Forelimb muscle (tissue), 1 donor: ENCODE data around the gene COL27A1. TPM values are rescaled to one million over a fixed set of nuclear protein-coding genes. Genes with fewer than 3 reads are reported as not detected.

Experiments
- DNase-seq: peaks from one replicate; pipeline ENCODE4 v3.0.0-alpha.2; 2013; ENCODE audit warnings: low read depth
- polyA plus RNA-seq: library from polyadenylated mRNA; unstranded; fragments of 120-200 nt; gene quantifications from one replicate; pipeline ENCODE4 v1.2.1, GENCODE V29; 2013; ENCODE audit not compliant: insufficient read length

Gene COL27A1
- 35.4 TPM for polyA plus RNA-seq

- DNase-seq, result no peak
These were observed at the start of gene COL27A1 for GRCh38 chr9:114155263-114155994. TSS of gene COL27A1 (plus strand) at chr9:114155537. CDS start at chr9:114155951, 414 bp downstream.

GRCh38 chr9:114107286-114108001 lies 47.9 kb upstream of the COL27A1 start:
- DNase-seq, result no peak

- no peak for DNase-seq
These were observed 47.1 kb upstream of the COL27A1 start for GRCh38 chr9:114108016-114108833.

- DNase-seq, result no peak
These were observed 46.2 kb upstream of the COL27A1 start for GRCh38 chr9:114109124-114109523.

GRCh38 chr9:114110180-114110579 lies 45.2 kb upstream of the COL27A1 start:
- DNase-seq, result no peak

- DNase-seq, result no peak
These were observed 43.0 kb upstream of the COL27A1 start for GRCh38 chr9:114112325-114112724.

- DNase-seq, result no peak
These were observed 42.4 kb upstream of the COL27A1 start for GRCh38 chr9:114112778-114113584.

- DNase-seq, result no peak
These were observed 41.0 kb upstream of the COL27A1 start for GRCh38 chr9:114114364-114114763.

- DNase-seq, result no peak
These were observed 39.6 kb upstream of the COL27A1 start for GRCh38 chr9:114115654-114116125.

GRCh38 chr9:114116126-114116747 lies 39.1 kb upstream of the COL27A1 start:
- DNase-seq, result no peak

- no peak for DNase-seq
These were observed 37.7 kb upstream of the COL27A1 start for GRCh38 chr9:114117614-114117995.

- DNase-seq, result no peak
These were observed 37.1 kb upstream of the COL27A1 start for GRCh38 chr9:114117996-114118830.

GRCh38 chr9:114119242-114120191 lies 35.8 kb upstream of the COL27A1 start:
- DNase-seq, result no peak

- no peak for DNase-seq
These were observed 34.9 kb upstream of the COL27A1 start for GRCh38 chr9:114120192-114121014.

GRCh38 chr9:114121227-114122135 lies 33.9 kb upstream of the COL27A1 start:
- DNase-seq, result no peak

GRCh38 chr9:114122136-114123027 lies 33.0 kb upstream of the COL27A1 start:
- DNase-seq, result no peak
